Fibroblast of skin of back (primary cell): Measurements from ENCODE around the gene RNF14.

Experiments
- DNase-seq: peaks from one replicate; pipeline ENCODE4 v3.0.0-alpha.2; 2013

RNF14 gene

DNA sequence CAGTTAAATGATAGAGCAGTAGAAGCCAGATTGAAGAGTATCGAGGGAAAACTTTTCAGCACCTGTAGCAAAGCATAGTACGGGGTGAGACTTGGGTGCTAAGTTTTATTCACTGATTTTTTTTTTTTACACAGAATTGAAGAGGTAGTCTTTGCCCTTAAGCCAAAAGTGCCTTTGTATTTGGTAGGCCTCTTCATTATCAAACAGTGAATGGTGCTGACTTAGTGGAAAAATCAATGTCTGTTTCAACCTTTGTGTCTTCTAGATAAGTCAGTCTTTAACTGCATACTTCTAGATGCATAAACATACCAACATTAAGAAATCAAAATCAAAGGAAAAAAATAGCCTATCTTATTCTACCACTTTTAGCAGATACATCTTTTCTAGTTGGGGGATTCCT is 13.7 kb downstream of the RNF14 start:
- no peak for DNase-seq

DNA sequence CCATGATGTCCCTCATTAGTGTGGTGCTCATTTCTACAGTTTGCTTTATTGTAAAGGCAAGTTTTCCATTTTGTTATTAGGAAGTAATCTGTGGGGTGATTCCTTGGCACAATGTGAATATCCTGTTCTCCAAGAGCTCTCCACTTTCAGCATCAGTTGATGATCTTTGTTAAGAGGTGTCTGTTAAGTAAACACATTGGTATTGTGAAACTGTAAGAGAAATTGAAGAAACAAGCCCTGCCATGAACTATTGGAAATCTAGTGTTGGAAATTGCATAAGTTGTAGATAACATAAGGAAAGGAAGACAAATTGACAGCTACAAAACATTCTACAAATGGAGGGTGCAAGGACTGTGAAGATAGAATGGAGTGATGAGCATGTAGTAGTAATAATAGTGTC is 17.2 kb downstream of the RNF14 start:
- DNase-seq = no peak

DNA sequence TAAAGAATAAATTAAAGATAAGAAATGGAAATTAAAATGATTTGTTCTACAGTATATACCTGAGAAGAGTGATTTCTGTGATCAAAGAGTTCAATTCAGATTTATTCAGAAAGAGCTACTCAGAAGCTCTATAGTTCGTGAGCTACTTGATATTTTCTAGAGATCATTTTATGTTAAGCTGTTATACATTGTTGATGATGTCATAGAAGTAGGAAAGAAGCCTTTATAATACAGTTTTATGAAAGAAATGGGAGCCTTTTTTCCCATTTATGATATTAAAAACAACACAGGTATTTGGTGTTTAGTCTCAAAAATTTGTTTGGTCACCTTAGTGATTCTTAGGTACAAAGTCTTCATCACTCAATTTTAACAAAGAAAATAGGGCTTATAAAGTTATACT is 20.8 kb downstream of the RNF14 start:
- no peak for DNase-seq

DNA sequence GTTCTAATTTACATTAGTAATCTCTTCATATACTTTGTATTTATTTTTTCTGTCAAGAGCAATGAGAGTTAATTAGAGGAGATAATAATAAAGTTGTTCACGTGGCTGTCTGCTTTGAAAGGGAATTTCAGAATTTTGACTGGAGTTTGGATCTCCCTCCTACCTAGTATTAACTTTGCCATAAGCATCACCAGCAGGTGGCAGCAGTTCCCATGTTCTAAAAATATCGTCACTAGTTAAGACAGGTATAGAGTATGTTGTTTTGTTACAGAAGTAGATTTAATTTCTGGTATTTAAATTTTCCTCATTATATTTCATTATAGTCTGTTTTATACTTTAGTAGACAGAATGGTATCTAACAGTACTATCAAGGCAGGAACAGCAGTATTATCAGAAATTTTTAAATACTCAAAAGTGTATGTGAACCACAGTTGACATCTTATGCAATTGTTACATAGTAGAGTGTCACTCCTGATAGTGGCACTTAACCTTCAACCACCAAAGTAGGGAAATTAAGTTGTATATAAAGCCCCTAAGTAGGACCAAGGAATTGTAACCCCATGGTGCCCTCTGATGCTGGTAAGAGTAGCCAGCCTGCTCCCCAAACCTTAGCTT is 23.6 kb downstream of the RNF14 start:
- DNase-seq = peak; percentile 59

DNA sequence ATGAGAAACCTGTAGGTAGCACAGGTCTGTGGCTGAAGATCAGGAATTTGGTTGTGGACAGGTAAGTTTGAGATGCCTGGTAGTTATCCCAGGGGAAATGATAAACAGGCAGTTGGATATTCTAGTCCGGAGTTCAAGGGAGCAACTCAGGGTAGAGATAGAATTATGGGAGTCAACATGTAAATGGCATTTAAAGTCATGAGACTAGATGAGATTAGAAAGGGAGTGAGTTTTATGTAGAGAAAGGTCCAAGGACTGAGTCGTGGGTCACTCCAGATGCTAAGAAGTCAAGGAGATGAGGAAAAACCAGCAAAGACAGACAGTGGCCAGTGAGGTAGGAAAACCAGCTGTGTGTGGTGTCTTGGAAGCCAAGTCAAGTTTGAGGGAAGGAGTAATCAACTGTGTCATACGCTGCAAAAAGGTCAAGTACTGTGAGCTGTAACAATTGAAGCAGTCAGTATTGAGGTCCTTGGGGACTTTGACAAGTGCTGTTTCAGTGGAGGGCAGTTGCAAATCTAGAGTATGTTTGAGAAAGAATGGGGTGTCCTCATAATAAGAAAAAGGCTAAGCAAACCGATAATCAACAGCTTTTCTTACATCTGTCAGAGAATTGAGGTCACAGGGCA is 25.7 kb downstream of the RNF14 start:
- no peak for DNase-seq

DNA sequence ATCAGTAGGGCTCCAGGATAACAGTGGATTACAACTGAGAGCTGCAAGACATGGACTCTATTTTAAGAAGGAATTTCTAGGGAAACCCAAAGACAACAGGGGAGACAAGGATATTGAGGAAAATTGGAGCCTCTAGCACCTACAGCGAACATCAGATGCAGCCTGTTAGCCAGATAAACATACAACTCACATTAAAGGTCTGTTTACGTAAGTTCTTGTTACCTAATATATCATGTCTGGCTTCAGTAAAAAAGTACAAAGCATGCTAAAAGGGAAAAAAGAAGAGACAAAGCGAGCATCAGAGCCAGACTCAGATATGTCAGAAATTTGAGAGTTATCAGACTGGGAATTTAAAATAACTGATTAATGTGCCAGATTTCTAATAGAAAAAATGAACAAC is 26.8 kb downstream of the RNF14 start:
- no peak for DNase-seq

DNA sequence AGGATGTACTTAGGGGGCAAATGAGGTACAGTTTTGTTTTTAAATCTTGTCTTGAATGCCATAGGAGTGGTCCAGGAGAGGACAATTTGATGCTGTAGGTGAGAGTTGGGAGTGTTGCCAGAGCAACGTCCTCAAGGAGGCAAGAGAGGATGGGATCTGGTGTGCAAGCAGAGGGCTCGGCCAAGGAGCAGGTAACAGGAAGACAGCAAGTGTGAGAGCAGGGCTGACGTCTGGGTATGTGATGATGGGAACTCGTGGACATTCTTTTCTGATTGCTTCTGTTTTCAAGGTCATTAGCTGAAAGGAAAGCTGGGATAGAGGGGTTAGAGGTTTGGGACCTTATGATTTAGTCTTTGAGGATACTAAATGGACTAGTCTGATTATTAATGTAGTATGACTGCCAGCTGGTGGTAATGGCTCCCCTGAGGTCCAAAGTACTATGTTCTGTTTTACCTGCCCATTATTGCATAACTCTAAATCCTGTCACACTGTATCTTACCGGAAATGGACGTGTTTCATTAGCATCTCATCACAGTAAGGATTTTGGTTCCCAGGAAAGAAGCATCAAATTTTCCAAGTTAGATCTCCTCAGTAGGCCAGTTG is 28.6 kb downstream of the RNF14 start:
- DNase-seq = no peak

DNA sequence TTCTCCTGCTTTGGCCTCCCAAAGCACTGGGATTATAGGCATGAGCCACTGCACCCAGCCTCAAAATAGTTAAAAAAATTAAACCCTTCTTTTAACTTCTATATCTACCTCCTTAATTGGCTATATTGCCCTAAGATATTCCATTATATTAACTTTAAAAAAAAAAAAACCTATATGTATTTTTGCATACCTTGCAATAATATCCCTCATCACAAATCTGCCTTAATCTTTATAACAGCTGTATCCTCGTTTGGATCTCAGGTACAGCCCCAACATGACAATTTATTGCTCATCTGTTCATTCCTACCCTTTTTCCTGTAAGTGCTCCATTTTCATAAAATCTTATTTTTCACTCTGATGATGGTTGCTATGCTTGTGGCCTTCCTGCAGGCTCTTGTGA is 31.3 kb downstream of the RNF14 start:
- DNase-seq = no peak

DNA sequence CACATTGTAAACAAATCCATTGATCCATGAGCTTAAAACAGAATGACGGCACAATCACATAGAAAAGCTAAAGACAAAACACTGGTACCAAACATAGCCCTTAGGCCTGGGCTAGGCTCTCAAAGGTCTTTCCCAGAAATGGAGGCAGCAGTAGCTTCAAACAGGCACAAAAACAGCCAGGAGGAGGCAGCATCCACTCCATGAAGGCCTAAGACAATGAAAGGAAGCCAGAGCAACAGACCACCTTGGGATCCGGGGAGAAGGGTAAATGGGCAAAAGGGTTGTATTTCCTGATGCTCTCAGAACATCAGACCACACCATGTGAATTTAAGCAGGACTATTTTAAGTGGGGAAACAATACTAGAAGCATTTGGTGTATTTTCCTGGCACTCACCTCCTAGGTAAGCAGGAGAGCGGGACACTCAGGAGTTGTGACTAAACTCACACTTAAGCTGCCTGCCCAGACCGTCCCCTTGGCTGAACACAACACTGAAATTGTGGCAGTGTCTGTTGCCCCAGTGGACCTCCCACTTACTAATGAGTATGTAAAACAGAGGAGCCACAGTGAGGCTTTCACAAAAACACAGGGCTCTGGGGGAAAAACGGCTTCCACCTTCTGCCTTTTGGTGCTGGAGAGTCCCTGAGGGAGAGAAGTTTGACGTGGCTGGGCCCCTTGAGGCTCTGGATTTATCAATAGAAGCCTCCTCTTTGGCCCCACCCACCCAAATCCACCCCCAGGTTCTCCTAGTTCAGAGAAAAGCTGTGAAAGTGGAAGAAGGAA is 32.0 kb downstream of the RNF14 start:
- DNase-seq = peak; percentile 31

DNA sequence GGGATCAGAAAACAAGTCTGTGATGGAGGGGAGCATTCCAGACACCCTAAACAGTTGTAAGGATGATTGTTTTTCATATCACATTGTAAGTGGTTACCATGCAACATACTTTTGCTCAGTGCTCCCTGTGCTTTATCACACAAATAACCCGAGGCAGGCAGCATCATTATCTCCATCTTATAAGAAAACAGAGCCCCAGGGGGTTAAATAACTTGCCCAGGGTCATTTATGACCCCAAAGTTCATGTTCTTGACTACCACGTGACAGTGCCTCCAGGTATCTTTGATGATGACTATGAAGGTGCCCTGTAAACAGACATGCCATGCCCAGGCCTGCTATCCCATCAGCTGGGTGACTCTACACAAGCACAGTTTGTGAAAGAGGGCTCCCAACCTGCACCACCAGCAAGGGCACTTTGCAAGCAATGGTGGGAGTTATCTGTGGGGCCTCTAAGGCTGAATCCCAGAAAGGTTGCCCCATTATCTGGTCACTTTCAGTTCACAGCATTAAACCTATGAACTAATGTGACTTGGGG is 34.4 kb downstream of the RNF14 start:
- no peak for DNase-seq

DNA sequence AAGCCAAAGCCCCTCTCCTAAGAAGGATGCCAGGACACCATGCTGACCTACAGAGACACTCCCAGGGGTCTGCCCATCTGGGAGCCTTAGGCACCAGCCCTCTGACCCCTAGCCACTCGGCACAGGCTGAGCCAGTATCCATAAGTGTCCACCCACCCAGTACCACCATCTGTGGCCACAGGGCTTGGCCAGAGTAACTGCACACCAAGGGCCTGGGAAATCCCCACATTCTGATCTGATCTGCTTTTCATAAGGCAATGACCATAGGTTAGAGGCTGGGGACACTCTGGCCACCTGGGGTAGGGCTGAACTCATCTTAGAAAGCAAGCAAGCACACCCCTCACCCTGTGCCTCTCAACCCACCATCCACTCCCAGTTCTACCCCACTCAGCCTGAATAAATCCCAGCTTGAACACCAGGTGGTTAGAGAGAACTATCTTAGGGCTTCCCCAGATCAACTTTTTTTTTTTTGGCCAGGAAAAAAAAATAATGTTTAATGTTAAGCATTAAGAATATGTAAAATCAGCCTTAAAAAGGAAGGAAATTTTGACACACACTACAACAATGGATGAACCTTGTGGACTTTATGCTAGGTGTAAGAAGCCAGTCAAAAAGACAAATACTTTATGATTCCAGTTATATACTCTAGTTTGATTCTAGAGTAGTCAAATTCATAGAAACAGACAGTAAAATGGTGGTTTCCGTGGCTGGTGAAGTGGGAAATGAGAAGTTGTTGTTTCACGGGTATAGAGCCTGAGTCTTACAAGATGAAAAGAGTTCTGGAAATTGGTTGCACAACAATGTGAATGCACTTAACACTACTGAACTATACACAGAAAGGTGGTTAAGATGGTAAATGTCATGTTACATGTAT is 37.7 kb downstream of the RNF14 start:
- no peak for DNase-seq

DNA sequence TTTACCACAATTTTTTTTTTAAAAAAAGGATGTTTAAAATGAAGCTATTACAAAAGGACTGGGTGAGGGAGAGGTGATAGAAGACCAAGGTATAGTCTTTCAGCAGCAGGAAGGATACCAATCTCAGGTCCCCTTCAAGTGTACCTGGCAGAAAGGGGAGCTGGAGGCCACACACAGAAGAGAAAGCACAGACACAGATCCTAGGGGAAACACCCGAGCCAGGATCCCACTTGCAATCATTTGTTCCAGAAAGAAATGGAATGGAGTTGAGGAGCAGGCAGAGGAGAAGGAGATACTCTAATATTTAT is 38.3 kb downstream of the RNF14 start:
- DNase-seq = no peak

DNA sequence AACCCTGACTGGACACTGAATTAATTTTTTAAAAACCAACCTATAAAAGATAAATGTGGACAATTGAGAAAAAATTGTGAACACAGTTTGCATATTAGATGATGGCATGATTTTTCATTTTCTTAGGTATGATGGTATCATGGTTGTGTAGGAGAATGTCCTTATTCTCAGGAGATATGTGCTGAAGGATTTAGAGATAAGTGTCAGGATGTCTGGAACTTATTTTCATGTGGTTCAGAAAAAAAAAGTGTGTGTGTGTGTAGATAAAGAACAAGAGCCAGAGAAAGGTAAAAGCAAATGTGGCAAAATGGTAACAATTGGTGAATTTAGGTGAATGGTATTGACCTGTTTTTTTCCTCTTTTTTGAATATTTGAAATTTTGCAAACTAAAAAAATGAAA is 39.9 kb downstream of the RNF14 start:
- DNase-seq = no peak

DNA sequence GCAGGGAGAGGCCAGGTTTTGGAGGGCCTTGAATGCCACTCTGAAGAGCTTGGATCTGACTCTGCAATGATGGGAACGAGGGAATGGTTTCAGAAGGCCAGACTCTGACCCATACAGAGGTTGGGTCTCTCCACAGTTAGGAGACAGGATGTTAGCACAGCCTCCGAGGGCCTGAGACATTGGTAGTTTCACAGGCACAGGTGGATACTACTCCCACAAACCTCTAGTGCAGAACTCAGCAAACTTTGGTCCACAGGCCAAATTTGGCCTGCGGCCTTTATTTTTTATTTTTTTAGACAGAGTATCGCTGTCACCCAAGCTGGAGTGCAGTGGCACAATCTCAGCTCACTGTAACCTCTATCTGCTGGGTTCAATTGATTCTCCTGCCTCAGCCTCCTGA is 41.0 kb downstream of the RNF14 start:
- no peak for DNase-seq

DNA sequence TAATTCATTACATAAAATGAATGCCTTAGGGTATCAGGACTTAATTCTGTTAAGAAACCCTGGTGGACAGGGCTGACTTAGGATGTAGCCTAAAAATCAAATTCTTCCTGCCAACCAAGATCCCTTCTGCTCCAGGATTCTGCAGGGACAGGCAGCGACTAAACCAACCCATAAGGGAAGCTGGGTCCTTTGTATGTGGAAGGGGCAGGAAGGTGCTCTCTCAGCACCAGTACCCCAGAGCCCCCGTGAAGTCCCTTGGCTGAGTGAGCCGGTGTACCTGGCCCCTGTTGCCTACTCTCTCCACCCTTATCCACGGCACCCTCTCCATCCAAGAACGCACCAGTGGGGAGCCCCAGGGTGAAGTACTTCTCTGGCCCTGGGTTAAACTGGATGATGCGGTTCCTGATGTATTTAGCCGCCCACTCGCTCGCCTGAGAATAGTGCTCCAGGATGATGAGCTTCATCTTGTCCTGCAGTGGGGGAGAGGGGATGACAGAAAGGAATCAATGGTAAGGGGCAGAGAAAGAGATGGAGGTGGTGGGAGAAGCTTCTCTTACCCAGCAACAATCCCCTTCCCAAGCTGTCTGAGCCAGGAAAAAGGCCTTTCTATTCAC is 42.8 kb downstream of the RNF14 start:
- DNase-seq = no peak

DNA sequence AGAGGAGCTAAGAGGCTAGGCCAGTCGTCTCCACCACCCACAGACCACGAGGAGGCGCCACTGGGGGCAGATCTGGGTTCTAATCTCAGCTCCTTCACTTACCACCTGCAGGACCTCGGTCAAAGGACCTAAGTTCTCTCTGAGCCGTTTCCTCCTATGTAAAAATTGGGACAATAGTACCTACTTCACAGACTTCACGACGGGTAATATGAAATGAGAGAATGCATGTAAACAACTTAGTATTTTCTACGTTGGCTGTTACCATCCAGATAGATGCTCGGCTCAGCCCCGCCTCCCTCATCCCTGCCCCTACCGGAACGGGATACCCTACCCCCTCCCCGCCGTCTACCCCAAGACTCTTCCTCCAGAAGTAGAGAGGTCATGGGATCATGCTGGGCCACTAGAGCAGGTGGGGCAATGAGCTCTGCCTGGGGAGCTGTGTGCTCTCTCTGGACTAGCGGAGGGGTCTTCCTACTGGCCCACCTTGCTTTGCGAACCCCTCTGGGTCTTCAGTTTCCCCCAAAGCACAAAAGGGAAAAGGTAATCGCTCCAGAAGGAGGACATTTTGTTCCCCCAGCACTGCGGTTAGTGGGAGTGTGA is 43.4 kb downstream of the RNF14 start:
- peak; percentile 33 for DNase-seq

DNA sequence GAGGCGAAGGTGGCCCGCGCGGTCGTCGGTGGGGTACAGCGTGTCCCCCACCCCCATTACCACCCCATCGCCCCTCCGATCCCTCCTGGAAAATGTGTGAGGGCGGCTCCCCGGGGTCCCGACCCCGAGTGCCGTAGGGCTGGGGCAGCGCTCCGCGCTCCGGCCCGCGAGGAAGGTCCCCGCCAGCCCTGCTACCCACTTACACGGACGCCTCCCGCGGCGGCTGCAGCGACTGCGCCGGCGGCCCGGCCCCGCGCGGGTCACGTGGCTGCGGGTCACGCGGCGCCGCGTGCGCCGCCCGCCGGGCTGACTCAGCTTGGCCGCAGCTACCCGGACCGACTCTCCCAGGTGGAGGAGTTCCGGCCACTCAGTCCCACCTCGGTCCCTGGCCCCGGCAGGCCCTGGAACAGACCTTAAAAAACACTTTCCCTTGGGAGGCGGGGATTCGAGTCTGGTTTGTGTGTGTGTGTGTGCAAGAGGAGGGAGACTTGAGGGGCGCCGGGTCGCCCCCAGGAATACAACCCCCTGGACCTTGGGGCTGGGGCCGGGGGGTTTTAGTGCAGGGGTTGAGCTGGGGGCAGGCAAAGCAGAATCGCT is 44.0 kb downstream of the RNF14 start, which contains the start of gene GNPDA1:
Gene GNPDA1 (minus strand): TSS at position 236 of the 597 bp plus-strand sequence. CDS start 992 bp downstream, outside the sequence.
- peak; percentile 72 for DNase-seq

DNA sequence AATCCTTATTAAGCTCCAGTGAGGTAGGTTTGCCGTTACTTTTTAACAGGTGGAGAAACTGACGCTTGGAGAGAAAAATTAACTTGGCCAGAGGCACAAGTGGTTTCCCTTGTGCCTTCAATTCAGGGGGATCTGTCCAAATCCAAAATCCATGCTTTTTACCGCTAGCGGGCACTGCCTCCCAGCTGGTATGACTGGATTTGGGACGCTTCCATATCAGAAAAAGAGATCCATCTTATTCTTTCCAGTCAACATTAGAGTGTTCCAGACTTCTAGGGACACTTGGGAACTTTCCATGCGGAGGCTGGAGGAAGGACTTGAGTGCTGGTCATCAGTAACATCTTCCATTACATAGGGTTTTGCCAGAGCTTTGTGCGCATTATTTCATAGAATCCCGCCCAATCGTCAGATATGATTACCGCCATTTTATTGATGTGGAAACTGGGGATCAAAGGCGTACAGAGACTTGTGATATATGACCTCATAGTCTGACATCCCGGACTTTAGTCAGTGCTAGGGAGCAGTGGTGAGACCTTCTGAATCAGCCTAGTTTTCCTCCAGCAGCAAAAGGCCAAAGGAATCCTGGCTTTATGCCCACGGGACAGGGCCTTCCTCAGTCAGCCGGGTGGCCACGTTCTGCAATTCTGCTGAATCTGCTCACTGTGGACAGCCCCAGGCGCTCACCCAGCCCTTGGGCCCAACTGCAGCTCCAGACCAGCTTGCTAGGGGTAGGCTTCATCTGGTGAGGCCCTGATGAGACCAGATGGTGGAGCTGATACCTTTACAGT is 45.0 kb downstream of the RNF14 start:
- peak; percentile 25 for DNase-seq

DNA sequence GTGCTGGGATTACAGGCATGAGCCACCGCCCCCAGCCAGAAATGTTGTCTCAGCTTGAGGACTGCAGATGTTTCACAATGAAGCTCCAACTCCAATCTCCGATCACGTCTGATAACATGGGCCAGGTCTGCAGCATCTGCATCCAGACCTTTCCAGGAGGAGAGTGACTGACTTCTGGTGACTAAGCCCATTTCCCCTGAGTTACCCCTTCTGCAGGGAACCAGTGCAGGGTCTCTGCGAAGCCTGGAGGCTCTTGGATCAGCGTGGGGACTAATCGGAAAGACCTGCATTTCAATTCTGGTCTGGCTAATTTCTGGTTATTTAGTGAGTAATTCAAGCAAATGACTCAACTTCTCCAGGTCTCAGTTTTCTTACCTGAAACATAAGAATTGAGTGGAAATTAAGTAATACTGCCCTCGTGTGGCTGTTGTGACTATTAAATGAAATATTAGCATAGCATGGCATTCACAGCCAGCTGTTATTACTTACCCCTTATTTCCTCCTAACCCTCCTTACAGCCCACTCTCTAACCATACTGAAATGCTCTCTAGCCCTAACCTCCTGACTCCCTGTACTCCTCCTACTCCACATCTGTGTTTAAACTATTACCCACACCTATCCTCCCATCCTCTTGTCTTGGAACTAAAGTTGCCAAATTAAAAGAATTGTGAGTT is 46.1 kb downstream of the RNF14 start:
- peak; percentile 28 for DNase-seq
